Neural progenitor cell (in vitro differentiated cells): ENCODE measurements around the gene RHOXF2B.

Experiments
- CTCF ChIP-seq: fragments of 200-600 bp; sonication (generic); IDR thresholded peaks from 2 replicates; pipeline ENCODE4 v1.5.1; 2017; ENCODE audit warnings: antibody characterized with exemption, mild to moderate bottlenecking
- EZH2 ChIP-seq: fragments of 200-600 bp; sonication (generic); IDR thresholded peaks from 2 replicates; pipeline ENCODE4 v1.6.1; 2017; ENCODE audit warnings: antibody characterized with exemption, mild to moderate bottlenecking, moderate library complexity
- EZH2phosphoT487 ChIP-seq: fragments of 200-600 bp; sonication (generic); IDR thresholded peaks from 2 replicates; pipeline ENCODE4 v1.6.1; 2017; ENCODE audit warnings: antibody characterized with exemption

DNA sequence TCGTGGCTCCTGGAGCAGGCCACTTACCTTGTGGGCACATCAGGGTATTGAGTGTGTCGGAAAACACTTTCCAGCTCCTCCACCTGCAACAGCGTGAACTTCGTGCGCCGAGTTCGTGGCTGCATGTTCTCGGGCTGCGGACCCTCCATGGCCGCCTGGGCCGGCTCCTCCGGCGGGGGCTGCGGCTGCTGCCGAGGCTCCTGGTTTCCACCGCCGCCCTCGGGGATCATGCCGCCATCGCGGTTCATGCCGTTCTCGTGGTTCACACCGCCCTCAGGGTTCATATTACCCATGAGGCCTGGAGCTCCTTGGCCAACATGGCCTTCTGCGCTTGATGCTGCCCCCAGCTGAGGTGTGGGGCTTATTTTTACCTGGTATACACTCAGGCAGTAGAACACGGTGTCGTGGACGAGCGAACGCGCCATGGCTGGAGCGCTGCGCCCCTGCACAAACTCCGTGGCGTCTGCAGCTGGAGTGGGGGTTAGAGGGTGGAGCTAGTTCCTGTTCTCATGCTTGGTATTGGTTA is 38.0 kb upstream of the RHOXF2B start, which contains the start of gene RHOXF1:
- TF ChIP-seq CTCF (no peak), EZH2 (no peak), EZH2phosphoT487 (no peak)
